Ramos (cell line): ENCODE data around the gene FAM83G.

Experiments used
- in situ Hi-C: fragments of 300-500 bp; cut with MboI; formaldehyde crosslinking; loops from one replicate; pipeline ENCODE4 v1.14.3; 2022; ENCODE audit warnings: low sequenced_read_pairs; ENCODE audit not compliant: unreplicated experiment

Gene FAM83G

GRCh38 chr17:18971801-18972200 lies 32.8 kb downstream of the FAM83G start:
- in situ Hi-C loops: loop anchor here (25.0 kb wide), 1 partner anchor 160 kb away; no protein-coding TSS in a partner anchor

GRCh38 chr17:18970582-18971480 lies 33.7 kb downstream of the FAM83G start:
- in situ Hi-C loops: loop anchor here (25.0 kb wide), 1 partner anchor 159 kb away; no protein-coding TSS in a partner anchor

DNA sequence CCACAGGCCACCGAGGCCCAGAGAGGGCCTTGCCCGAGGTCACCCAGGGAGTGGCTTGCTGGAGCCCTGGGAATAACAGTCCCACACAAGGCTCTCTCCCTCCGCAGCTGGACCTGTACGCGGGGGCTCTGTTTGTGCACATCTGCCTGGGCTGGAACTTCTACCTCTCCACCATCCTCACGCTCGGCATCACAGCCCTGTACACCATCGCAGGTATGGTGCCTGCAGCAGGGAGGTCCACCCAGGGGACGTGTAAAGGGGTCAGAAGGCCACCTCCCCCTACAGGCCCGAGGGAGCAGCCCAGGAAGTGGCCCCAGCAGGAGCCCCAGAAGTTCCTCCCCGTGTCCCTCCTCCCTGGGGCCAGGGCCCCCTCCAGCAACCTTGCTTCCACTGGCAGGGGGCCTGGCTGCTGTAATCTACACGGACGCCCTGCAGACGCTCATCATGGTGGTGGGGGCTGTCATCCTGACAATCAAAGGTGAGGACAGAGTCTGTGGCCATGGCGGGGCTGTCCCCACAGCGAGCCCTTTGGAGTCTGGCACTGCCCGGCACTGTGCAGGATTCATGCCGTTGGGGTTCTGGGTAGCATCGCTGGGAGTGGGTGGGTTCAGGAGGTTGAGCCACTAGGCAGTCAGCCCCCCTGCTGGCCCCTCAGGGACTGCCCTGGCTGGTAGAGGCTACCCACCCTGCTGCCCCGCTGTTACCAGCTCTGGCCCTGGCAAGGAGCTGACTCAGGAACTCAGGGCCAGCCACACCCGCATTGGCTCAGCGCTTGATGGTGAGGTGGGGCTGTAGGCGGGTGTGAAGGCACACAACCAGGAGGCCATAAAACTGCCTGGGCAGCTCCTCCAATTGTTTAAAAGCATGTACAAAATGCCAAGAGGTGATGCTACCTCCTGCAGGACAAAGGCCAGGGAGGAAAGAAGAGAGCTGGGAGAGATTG lies 35.3 kb downstream of the FAM83G start:
- in situ Hi-C loops: loop anchor here (25.0 kb wide), 1 partner anchor 157 kb away; no protein-coding TSS in a partner anchor

GRCh38 chr17:18968345-18968744 lies 36.2 kb downstream of the FAM83G start:
- in situ Hi-C loops: loop anchor here (25.0 kb wide), 1 partner anchor 156 kb away; no protein-coding TSS in a partner anchor

DNA sequence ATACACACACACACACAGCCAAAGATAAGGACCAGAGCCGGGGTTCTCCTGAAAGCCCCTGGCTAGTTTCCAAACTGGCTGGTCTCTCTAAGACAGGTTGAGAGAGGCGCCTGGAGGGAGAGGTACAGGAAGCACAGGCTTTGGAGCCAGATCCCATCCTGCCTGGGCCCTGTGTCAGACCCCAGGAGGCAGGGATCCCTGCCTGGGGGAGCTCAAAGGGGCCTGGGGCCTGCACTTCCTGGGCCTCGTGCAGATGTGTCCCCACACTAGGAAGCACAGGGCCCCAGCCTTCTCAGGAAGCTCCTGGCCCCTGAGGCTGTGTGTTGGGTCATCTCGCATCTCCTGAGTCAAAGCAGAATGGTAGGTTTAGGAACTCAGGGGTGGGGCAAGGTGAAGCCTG lies 36.6 kb downstream of the FAM83G start:
- in situ Hi-C loops: loop anchor here (25.0 kb wide), 1 partner anchor 156 kb away; no protein-coding TSS in a partner anchor

GRCh38 chr17:18966831-18967624 lies 37.5 kb downstream of the FAM83G start:
- in situ Hi-C loops: loop anchor here (25.0 kb wide), 1 partner anchor 155 kb away; no protein-coding TSS in a partner anchor

DNA sequence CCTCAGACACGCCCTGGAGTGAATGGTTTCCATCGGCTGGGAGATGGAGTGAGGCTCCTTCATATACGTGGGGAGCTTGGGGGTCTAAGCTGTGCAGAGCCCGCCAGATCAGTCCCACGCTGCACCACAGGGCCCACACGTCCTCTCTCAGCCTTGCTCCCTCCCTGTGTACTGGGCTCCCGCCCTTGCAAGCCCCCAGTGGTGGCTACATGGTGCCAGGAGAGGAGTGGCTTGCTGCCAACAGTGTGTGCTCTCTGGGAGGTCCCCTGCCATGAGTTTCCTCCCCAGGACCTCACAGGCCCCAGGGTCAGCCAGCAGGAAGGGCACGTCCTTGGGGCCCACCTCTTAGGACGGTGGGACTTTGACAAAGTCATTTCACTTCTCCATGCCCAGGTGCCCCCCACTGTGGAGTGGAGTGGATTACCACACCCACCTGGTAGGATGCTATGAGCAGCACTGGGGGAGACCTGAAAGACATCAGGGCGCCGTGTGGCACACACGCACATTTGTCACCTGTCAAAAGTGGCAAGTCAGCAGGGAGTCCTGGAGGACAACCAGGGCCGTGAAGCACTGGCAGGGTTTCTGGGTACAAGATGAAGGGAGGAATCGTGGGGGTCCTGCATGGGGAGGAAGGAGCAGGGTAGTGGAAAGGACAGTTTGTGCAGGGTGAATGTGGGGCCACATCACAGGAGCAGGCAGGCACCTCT lies 38.9 kb downstream of the FAM83G start:
- in situ Hi-C loops: loop anchor here (25.0 kb wide), 1 partner anchor 153 kb away; no protein-coding TSS in a partner anchor

GRCh38 chr17:18964550-18964949 lies 40.0 kb downstream of the FAM83G start:
- in situ Hi-C loops: loop anchor here (25.0 kb wide), 1 partner anchor 152 kb away; no protein-coding TSS in a partner anchor

GRCh38 chr17:18964018-18964351 lies 40.6 kb downstream of the FAM83G start:
- in situ Hi-C loops: loop anchor here (25.0 kb wide), 1 partner anchor 152 kb away; no protein-coding TSS in a partner anchor

GRCh38 chr17:18963126-18964017 lies 41.2 kb downstream of the FAM83G start:
- in situ Hi-C loops: loop anchor here (25.0 kb wide), 1 partner anchor 151 kb away; no protein-coding TSS in a partner anchor

DNA sequence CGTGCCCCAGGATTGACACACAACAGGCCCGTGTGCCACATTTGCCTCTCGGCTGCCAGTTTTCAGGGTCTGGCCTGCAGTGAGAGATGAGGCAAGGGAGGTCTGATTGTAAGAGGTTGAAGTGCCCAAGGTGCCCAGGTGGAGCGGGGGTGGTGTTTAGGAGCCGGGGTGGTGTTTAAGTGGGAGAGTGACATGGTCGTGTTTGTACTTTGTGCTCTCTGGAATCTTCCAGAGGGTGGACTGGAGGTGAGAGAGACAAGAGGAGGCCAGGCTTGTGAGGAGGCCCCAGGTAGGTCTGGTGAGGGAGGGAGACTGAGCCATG lies 42.1 kb downstream of the FAM83G start:
- in situ Hi-C loops: loop anchor here (25.0 kb wide), 1 partner anchor 150 kb away; no protein-coding TSS in a partner anchor

DNA sequence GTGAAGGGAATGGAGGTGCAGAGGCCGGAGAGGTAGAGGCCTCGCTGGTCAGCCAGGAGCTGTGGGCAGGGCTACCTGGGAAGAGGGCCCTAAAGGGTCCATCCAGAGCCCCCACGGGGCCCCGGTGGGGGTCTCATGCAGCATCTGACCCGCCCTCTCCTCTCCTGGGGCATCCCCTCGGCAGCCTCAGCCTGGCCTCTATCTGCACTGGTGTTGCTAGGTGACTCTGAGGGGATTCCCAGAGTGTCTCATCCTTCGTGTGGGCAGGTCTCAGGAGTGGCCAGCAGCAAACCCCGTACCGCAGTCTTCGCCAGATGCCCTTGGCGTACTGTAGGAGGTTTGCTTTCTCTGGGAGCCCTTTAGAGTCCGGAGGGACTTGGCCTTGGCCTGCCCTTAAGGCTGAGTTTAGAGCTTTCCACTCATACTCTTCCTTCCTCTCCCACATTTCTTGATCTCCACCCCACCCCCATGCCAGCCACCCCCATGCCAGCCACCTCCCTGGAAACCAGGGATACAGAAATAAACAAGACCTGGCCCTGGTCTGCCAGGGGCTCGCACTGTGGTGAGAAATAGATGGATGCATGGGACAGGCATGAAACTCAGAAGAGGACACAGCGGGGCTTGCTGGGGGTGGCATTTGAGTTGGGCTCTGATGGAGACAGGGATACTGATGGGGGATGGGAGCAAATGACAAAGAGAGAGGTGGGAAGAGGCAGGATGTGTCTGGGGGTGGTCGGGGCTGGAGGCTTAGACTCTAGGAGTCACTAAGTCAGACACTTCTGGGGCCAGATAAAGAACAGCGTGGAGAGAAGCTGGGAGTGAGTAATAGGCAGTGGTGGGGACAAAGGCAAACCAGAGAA lies 42.7 kb downstream of the FAM83G start:
- in situ Hi-C loops: loop anchor here (25.0 kb wide), 1 partner anchor 150 kb away; no protein-coding TSS in a partner anchor

- in situ Hi-C loops: loop anchor here (25.0 kb wide), 1 partner anchor 149 kb away; no protein-coding TSS in a partner anchor
Observed at GRCh38 chr17:18960803-18961511, 43.6 kb downstream of the FAM83G start.

DNA sequence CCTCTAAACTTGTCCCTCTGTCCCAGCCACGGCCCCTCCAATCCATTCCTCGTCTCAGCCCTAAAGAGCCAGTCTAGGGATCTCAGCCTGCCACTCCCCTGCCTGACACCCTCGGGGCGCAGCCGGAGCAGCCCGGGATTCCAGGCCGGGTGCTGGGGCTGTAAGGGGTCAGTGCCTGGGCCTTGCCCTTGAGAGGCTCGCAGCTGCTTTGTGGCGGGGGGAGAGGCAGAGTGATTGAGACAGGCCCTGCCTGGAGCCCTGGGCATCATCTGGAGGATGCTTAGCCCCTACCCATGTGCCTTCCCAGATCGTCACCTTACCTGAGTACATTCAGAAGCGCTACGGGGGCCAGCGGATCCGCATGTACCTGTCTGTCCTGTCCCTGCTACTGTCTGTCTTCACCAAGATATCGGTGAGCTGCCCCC lies 44.3 kb downstream of the FAM83G start:
- in situ Hi-C loops: loop anchor here (25.0 kb wide), 1 partner anchor 148 kb away; no protein-coding TSS in a partner anchor

GRCh38 chr17:18959845-18960240 lies 44.7 kb downstream of the FAM83G start:
- in situ Hi-C loops: loop anchor here (25.0 kb wide), 1 partner anchor 148 kb away; no protein-coding TSS in a partner anchor
